SK-N-SH treated with all-trans-retinoic acid at 6 μM for 48 hours (cell line): ENCODE results near the gene PRSS33.

Experiments used
- ATAC-seq: fragments of 200-7000 bp; cut with Tn5 transposase; 3 replicates; pipeline ENCODE4 v1.9.1; 2020; ENCODE audit warnings: mild to moderate bottlenecking, moderate library complexity
- ARNTL ChIP-seq: fragments of 450-650 bp; formaldehyde crosslinking; IDR thresholded peaks from 2 replicates; pipeline ENCODE4 v1.5.0; 2020; ENCODE audit warnings: low read depth, mild to moderate bottlenecking, moderate library complexity, borderline replicate concordance
- CREB5 ChIP-seq: fragments of 250-450 bp; sonication (Bioruptor Pico); IDR thresholded peaks from 2 replicates; pipeline ENCODE4 v1.5.1; 2020; ENCODE audit warnings: low read depth, mild to moderate bottlenecking, moderate library complexity
- CSDC2 ChIP-seq: fragments of 250-450 bp; sonication (Bioruptor Pico); IDR thresholded peaks from 2 replicates; pipeline ENCODE4 v1.5.0; 2020; ENCODE audit warnings: mild to moderate bottlenecking, moderate library complexity
- CSRNP3 ChIP-seq: fragments of 250-450 bp; sonication (Bioruptor Pico); IDR thresholded peaks from 2 replicates; pipeline ENCODE4 v1.5.1; 2021; ENCODE audit warnings: mild to moderate bottlenecking, moderate library complexity
- ESRRG ChIP-seq: fragments of 250-450 bp; sonication (Bioruptor Pico); IDR thresholded peaks from 2 replicates; pipeline ENCODE4 v1.6.1; 2021; ENCODE audit warnings: mild to moderate bottlenecking
- GLIS3 ChIP-seq: fragments of 250-450 bp; sonication (Bioruptor Pico); IDR thresholded peaks from 2 replicates; pipeline ENCODE4 v1.5.0; 2020; ENCODE audit warnings: mild to moderate bottlenecking, moderate library complexity
- ISL1 ChIP-seq: fragments of 250-450 bp; sonication (Bioruptor Pico); IDR thresholded peaks from 2 replicates; pipeline ENCODE4 v2.1.2; 2022; ENCODE audit warnings: mild to moderate bottlenecking, moderate library complexity
- PATZ1 ChIP-seq: fragments of 250-450 bp; sonication (Bioruptor Pico); IDR thresholded peaks from 2 replicates; pipeline ENCODE4 v1.8.0; 2020; ENCODE audit warnings: mild to moderate bottlenecking, moderate library complexity, borderline replicate concordance
- POU6F1 ChIP-seq: fragments of 250-450 bp; sonication (Bioruptor Pico); IDR thresholded peaks from 2 replicates; pipeline ENCODE4 v1.8.0; 2021; ENCODE audit warnings: low read depth, mild to moderate bottlenecking, moderate library complexity, borderline replicate concordance
- PPARA ChIP-seq: fragments of 250-450 bp; sonication (Bioruptor Pico); IDR thresholded peaks from 2 replicates; pipeline ENCODE4 v1.5.0; 2020; ENCODE audit warnings: mild to moderate bottlenecking, borderline replicate concordance
- SNAI2 ChIP-seq: fragments of 250-450 bp; sonication (Bioruptor Pico); IDR thresholded peaks from 2 replicates; pipeline ENCODE4 v1.5.0; 2020; ENCODE audit warnings: mild to moderate bottlenecking, moderate library complexity
- TCF4 ChIP-seq: fragments of 250-450 bp; sonication (Bioruptor Pico); IDR thresholded peaks from 2 replicates; pipeline ENCODE4 v1.8.0; 2021; ENCODE audit warnings: mild to moderate bottlenecking, moderate library complexity, borderline replicate concordance
- TOX ChIP-seq: fragments of 250-450 bp; sonication (Bioruptor Pico); IDR thresholded peaks from 2 replicates; pipeline ENCODE4 v1.8.0; 2021; ENCODE audit warnings: mild to moderate bottlenecking, moderate library complexity, borderline replicate concordance
- TSHZ2 ChIP-seq: fragments of 250-450 bp; sonication (Bioruptor Pico); IDR thresholded peaks from 2 replicates; pipeline ENCODE4 v1.5.0; 2020; ENCODE audit warnings: mild to moderate bottlenecking, moderate library complexity
- ZC3H10 ChIP-seq: fragments of 250-450 bp; sonication (Bioruptor Pico); IDR thresholded peaks from 2 replicates; pipeline ENCODE4 v1.5.1; 2021; ENCODE audit warnings: mild to moderate bottlenecking, moderate library complexity
- ZNF565 ChIP-seq: fragments of 450-650 bp; formaldehyde crosslinking; conservative IDR thresholded peaks from 2 replicates; pipeline ENCODE4 v1.5.0; 2020; ENCODE audit warnings: low read depth, mild to moderate bottlenecking, moderate library complexity
- ZNF70 ChIP-seq: fragments of 450-650 bp; formaldehyde crosslinking; IDR thresholded peaks from 2 replicates; pipeline ENCODE4 v1.5.0; 2020; ENCODE audit warnings: mild to moderate bottlenecking, moderate library complexity
- ZNF8 ChIP-seq: fragments of 450-650 bp; formaldehyde crosslinking; IDR thresholded peaks from 2 replicates; pipeline ENCODE4 v1.5.0; 2020; ENCODE audit warnings: mild to moderate bottlenecking, moderate library complexity

Gene PRSS33

GRCh38 chr16:2818272-2818876 lies 31.0 kb upstream of the PRSS33 start:
- ATAC-seq = no peak
- TF ChIP-seq ZC3H10 (CRISPR knock-in tag) = no peak
- no peak for TF ChIP-seq TOX
- no peak for TF ChIP-seq ARNTL (CRISPR knock-in tag)
- TF ChIP-seq, all 23 proteins: peak for 0

- TF ChIP-seq CSRNP3 = no peak
- TF ChIP-seq CREB5 (CRISPR knock-in tag) = no peak
- TF ChIP-seq TCF4 (CRISPR knock-in tag) = no peak
- TF ChIP-seq ARNTL (CRISPR knock-in tag) = no peak
- TF ChIP-seq ZNF70 (CRISPR knock-in tag) = no peak
- TF ChIP-seq ZNF8 (CRISPR knock-in tag) = no peak
- TF ChIP-seq ESRRG (CRISPR knock-in tag) = no peak
- no peak for TF ChIP-seq TSHZ2 (CRISPR knock-in tag)
- ATAC-seq = no peak
Measured at GRCh38 chr16:2817340-2818271, 30.2 kb upstream of the PRSS33 start.

- TF ChIP-seq ESRRG (CRISPR knock-in tag) (no peak), PPARA (no peak), SNAI2 (no peak), ZC3H10 (CRISPR knock-in tag) (no peak), CREB5 (CRISPR knock-in tag) (no peak), PATZ1 (CRISPR knock-in tag) (no peak), GLIS3 (CRISPR knock-in tag) (no peak), ZNF70 (CRISPR knock-in tag) (no peak), CSRNP3 (no peak), TOX (no peak), ZNF565 (CRISPR knock-in tag) (no peak), CSDC2 (CRISPR knock-in tag) (no peak), ZNF8 (CRISPR knock-in tag) (no peak), POU6F1 (no peak), ISL1 (CRISPR knock-in tag) (no peak), ARNTL (CRISPR knock-in tag) (no peak)
- TF ChIP-seq, all 23 proteins: peak for 0
- ATAC-seq = no peak
Measured at GRCh38 chr16:2816751-2817339, 29.5 kb upstream of the PRSS33 start, which contains the start of gene PRSS21. Gene PRSS21 (plus strand): TSS chr16:2817237. CDS start chr16:2817269, 32 bp downstream.
